Psoas muscle (tissue), 8 donors: ENCODE results near the gene WASF2. TPM values are rescaled to one million over a fixed set of nuclear protein-coding genes. Genes with fewer than 3 reads are reported as not detected.

Experiments
- ATAC-seq, 4 donors: fragments of 200-7000 bp; cut with Tn5 transposase; one replicate each; pipeline ENCODE4 v1.9.1; 2020; ENCODE audit warnings: moderate library complexity in 3 of 4, mild to moderate bottlenecking in 2 of 4
- DNase-seq, 2 donors: peaks; one replicate each; pipeline ENCODE4 v3.0.0-alpha.2; 2020
- H3K27ac ChIP-seq: fragments of 200-600 bp; one replicate; pipeline ENCODE4 v1.8.0; 2022
- H3K27me3 ChIP-seq, 3 donors: fragments of 200-600 bp in 1 of 3; one replicate each; pipeline versions ENCODE4 v1.6.1 to v1.8.0; 2013 to 2022; ENCODE audit warnings: low read length in 2 of 3, mild to moderate bottlenecking in 2 of 3, moderate library complexity in 1 of 3; ENCODE audit not compliant: insufficient read depth in 3 of 3
- H3K36me3 ChIP-seq, 2 donors: fragments of 200-600 bp in 1 of 2; one replicate each; pipeline versions ENCODE4 v1.6.1 to v1.8.0; 2013 to 2022; ENCODE audit warnings: low read depth in 1 of 2, mild to moderate bottlenecking in 1 of 2, moderate library complexity in 1 of 2; ENCODE audit not compliant: insufficient read depth in 1 of 2
- H3K4me1 ChIP-seq: fragments of 200-600 bp; one replicate; pipeline ENCODE4 v1.8.0; 2022
- H3K4me3 ChIP-seq: fragments of 200-600 bp; one replicate; pipeline ENCODE4 v1.8.0; 2022; ENCODE audit warnings: mild to moderate bottlenecking
- H3K9me3 ChIP-seq: fragments of 200-600 bp; one replicate; pipeline ENCODE4 v1.8.0; 2022
- CTCF ChIP-seq: fragments of 200-600 bp; IDR thresholded peaks from one replicate; pipeline ENCODE4 v1.8.0; 2022; ENCODE audit warnings: antibody characterized with exemption
- WGBS, 3 donors: extraction: QIAGEN DNeasy Blood & Tissue Kit; methylation state at CpG; one replicate each; pipeline versions ENCODE4 v1.1.6 to v1.1.7; 2013; 5-methylcytosine and 5-hydroxymethylcytosine counted together
- intact Hi-C, 2 donors: fragments of 100-400 bp; cut with DNase I; formaldehyde crosslinking; loops; one replicate each; pipeline versions ENCODE4 v1.11.0 to v1.14.2; 2022
- polyA plus RNA-seq, 3 donors: library from polyadenylated mRNA; stranded (reverse); fragments of 200-250 nt; gene quantifications; one replicate each; pipeline ENCODE4 v1.2.3, GENCODE V29; 2013
- total RNA-seq, 4 donors: library from RNA; stranded (reverse); fragmentation: NEBNext Ultra II Directional in 2 of 4; extraction: Animal tissue kit (Norgen Biotek cat#: 25700) in 2 of 4; gene quantifications; one replicate each; pipeline versions ENCODE4 v1.2.1 to v1.2.4, GENCODE V29; 2021 to 2023
- donor health status: healthy with polysubstance abuse.
- donor health status: DM: no; HTN: no; CAD: no; lungs with moderate emphysema.
- donor health status: Bipolar disorder and iron deficiency.
- donor health status: healthy.
- donor health status: DM: yes; HTN: yes; CAD: no.
- donor health status: DM: no; HTN: no; CAD: no.
- donor health status: DM: no; HTN: no; CAD: no.
- donor health status: DM: yes; HTN: yes; CAD: no.

The WASF2 gene
- total and polyA plus RNA-seq, 7 donors: 7.9 to 40.6 (median 29.4) TPM

GRCh38 chr1:27430903-27431600 is 58.9 kb downstream of the WASF2 start:
- peaks cover 83% of the 10 kb centered on the region for H3K4me1 ChIP-seq
- intact Hi-C loops: no loop called here
- no peaks in the 10 kb centered on the region for H3K27me3 ChIP-seq
- WGBS, 3 donors: 9 to 50% (median 37%) methylated on average over 1 of the region's 1 CpG
- peak overlapping the region; percentile 79 for H3K27ac ChIP-seq
- peaks cover 0 to 19% of the 10 kb centered on the region in 2 donors for H3K36me3 ChIP-seq
- DNase-seq (no peak), ATAC-seq (peak in 1 of 4 donors; percentile 35)
- no peak overlapping the region for H3K4me3 ChIP-seq
- TF ChIP-seq CTCF: no peak
- no peaks in the 10 kb centered on the region for H3K9me3 ChIP-seq

- 2 to 30% (median 8%) methylated on average over 2 of the region's 2 CpGs for WGBS, 3 donors
- no peaks in the 10 kb centered on the region for H3K9me3 ChIP-seq
- ATAC-seq (peak; percentile 28 to 60 (median 48)), DNase-seq (no peak)
- H3K27me3 ChIP-seq: no peaks in the 10 kb centered on the region
- H3K4me1 ChIP-seq: peaks cover 77% of the 10 kb centered on the region
- intact Hi-C loops: loop anchor here in 1 of 2 donors (5.0 kb wide), 1 partner anchor 53 kb away; no protein-coding TSS in a partner anchor
- peaks cover 0 to 22% of the 10 kb centered on the region in 2 donors for H3K36me3 ChIP-seq
- H3K27ac ChIP-seq: peak overlapping the region; percentile 79
- TF ChIP-seq CTCF: no peak
- H3K4me3 ChIP-seq: peak overlapping the region; percentile 35
Measured at GRCh38 chr1:27429029-27429425, 60.9 kb downstream of the WASF2 start.

- WGBS, 3 donors: 5 to 12% (median 9%) methylated on average over 17 of the region's 17 CpGs
- intact Hi-C loops: loop anchor here in 1 of 2 donors (5.0 kb wide), 1 partner anchor 54 kb away; no protein-coding TSS in a partner anchor
- Histone ChIP-seq H3K27me3 (no peaks in the 10 kb centered on the region), H3K27ac (peak overlapping the region; percentile 79), H3K36me3 (peaks cover 0 to 22% of the 10 kb centered on the region in 2 donors), H3K4me3 (peak overlapping the region; percentile 35), H3K9me3 (no peaks in the 10 kb centered on the region), H3K4me1 (peaks cover 71% of the 10 kb centered on the region)
- peak; percentile 89 to 95 (median 93) for ATAC-seq
- TF ChIP-seq CTCF: no peak
- DNase-seq: peak; percentile 33 to 74
Measured at GRCh38 chr1:27428316-27429028, 61.5 kb downstream of the WASF2 start.

GRCh38 chr1:27427816-27428315 is 62.1 kb downstream of the WASF2 start:
- H3K9me3 ChIP-seq: no peaks in the 10 kb centered on the region
- peaks cover 72% of the 10 kb centered on the region for H3K4me1 ChIP-seq
- no peaks in the 10 kb centered on the region for H3K27me3 ChIP-seq
- no peak for ATAC-seq
- no peak for TF ChIP-seq CTCF
- H3K4me3 ChIP-seq: no peak overlapping the region
- WGBS, 3 donors: 38 to 55% (median 46%) methylated on average over 2 of the region's 2 CpGs
- DNase-seq: no peak
- intact Hi-C loops: loop anchor here in 1 of 2 donors (5.0 kb wide), 1 partner anchor 54 kb away; no protein-coding TSS in a partner anchor
- H3K36me3 ChIP-seq: peaks cover 0 to 22% of the 10 kb centered on the region in 2 donors
- H3K27ac ChIP-seq: peak overlapping the region; percentile 79
